Calu3 (cell line): ENCODE data around the gene DCP1A. TPM values are rescaled to one million over a fixed set of nuclear protein-coding genes. Genes with fewer than 3 reads are reported as not detected.

Experiments
- BruUV-seq: library from RNA; stranded (reverse); fragments of 400-500 nt; replicated peaks from 2 replicates; lab custom pipeline; 2021; lab: Mats Ljungman, UMichigan
- CTCF ChIA-PET: fragments of 300-600 bp; sonication (Branson Sonifier 250); formaldehyde crosslinking; loops from one replicate; lab custom pipeline; 2022; ENCODE audit warnings: antibody characterized with exemption; lab: Charles Lee
- DNase-seq: peaks from one replicate; pipeline ENCODE4 v3.0.0; 2022
- H3K27ac Mint-ChIP-seq: one replicate; pipeline ENCODE4 v1.8.0; 2022; ENCODE audit warnings: mixed read lengths; ENCODE audit not compliant: unreplicated experiment
- H3K27me3 Mint-ChIP-seq: one replicate; pipeline ENCODE4 v1.8.0; 2022; ENCODE audit warnings: mixed read lengths; ENCODE audit not compliant: unreplicated experiment
- H3K36me3 Mint-ChIP-seq: one replicate; pipeline ENCODE4 v1.8.0; 2022; ENCODE audit warnings: mild to moderate bottlenecking, moderate library complexity, mixed read lengths; ENCODE audit not compliant: insufficient read depth, unreplicated experiment
- H3K4me1 Mint-ChIP-seq: one replicate; pipeline ENCODE4 v1.8.0; 2022; ENCODE audit warnings: mild to moderate bottlenecking, low read depth, mixed read lengths; ENCODE audit not compliant: unreplicated experiment
- H3K4me3 Mint-ChIP-seq: one replicate; pipeline ENCODE4 v1.8.0; 2022; ENCODE audit warnings: mild to moderate bottlenecking, low read depth, moderate library complexity, mixed read lengths; ENCODE audit not compliant: unreplicated experiment
- H3K9me3 Mint-ChIP-seq: one replicate; pipeline ENCODE4 v1.8.0; 2022; ENCODE audit warnings: low read depth, mixed read lengths; ENCODE audit not compliant: unreplicated experiment
- intact Hi-C: fragments of 100-400 bp; cut with micrococcal nuclease; formaldehyde crosslinking; loops from one replicate; pipeline ENCODE4 v1.10.0; 2022; ENCODE audit not compliant: unreplicated experiment
- total RNA-seq: library from RNA; stranded (reverse); gene quantifications from 2 replicates; pipeline ENCODE4 v1.2.3, GENCODE V29; 2022
- TF ChIP-seq, protein P1 (sequence below): fragments of 200-600 bp; IDR thresholded peaks from one replicate; pipeline ENCODE4 v1.8.0; 2022; ENCODE audit warnings: antibody characterized with exemption; ENCODE audit not compliant: unreplicated experiment

The DCP1A gene
- total RNA-seq, 1 experiment from 2014 or later: 27.4 TPM

DNA sequence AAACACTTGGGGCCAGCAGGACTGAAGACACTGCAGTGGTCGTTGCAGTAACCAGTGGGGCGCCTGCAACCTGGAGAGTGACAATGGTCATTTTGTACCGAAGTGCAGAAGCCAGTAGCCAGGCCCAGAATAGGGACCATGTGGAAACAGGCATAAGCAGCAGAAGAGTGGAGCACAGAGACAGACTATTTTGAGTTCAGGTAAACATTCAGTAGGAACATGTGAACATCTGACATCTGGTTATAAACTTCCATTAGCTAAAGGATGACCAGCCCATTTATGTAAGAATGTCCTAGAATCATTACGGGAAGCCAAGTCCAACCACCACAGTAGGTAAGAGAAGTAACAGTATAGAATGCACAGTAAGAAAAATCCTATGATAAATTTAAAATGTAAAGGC lies 59.1 kb downstream of the DCP1A start:
- Mint-ChIP-seq H3K4me3 (no peak overlapping the region), H3K27ac (no peak overlapping the region), H3K27me3 (no peaks in the 10 kb centered on the region), H3K4me1 (no peaks in the 10 kb centered on the region), H3K36me3 (peaks cover 7% of the 10 kb centered on the region), H3K9me3 (no peaks in the 10 kb centered on the region)
- CTCF ChIA-PET: no interaction called here
- TF ChIP-seq, protein P1, sequence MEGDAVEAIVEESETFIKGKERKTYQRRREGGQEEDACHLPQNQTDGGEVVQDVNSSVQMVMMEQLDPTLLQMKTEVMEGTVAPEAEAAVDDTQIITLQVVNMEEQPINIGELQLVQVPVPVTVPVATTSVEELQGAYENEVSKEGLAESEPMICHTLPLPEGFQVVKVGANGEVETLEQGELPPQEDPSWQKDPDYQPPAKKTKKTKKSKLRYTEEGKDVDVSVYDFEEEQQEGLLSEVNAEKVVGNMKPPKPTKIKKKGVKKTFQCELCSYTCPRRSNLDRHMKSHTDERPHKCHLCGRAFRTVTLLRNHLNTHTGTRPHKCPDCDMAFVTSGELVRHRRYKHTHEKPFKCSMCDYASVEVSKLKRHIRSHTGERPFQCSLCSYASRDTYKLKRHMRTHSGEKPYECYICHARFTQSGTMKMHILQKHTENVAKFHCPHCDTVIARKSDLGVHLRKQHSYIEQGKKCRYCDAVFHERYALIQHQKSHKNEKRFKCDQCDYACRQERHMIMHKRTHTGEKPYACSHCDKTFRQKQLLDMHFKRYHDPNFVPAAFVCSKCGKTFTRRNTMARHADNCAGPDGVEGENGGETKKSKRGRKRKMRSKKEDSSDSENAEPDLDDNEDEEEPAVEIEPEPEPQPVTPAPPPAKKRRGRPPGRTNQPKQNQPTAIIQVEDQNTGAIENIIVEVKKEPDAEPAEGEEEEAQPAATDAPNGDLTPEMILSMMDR: no peak
- intact Hi-C loops: loop anchor here (5.0 kb wide), 1 partner anchor 66 kb away; no protein-coding TSS in a partner anchor
- no peak for DNase-seq
- BruUV-seq: no TSS peak

DNA sequence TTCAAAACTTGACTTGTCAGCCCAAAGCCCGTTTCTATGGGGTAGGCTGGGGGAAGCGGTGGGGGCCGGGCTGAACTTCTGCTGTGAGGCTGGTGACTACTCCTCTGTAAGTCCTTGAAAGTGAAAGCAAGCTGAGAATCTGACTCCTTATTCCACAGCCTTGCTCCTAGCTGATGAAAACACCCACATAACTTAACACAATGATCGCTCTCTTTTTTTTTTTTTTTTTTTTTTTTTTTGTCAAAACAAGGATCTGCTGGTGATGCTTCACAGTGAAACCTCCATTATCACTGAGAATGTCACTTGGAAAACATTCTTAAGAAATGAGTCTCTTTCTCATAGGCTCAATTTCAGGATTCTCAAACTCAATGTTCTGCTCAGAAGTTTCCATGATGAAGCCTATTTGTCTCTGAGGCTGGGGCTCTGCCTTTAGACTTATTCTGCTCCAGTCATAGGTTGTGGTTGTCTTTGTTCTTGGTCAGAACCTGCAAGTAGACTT lies 60.2 kb downstream of the DCP1A start:
- no peak for DNase-seq
- Mint-ChIP-seq H3K9me3 (no peaks in the 10 kb centered on the region), H3K27ac (no peak overlapping the region), H3K36me3 (peaks cover 7% of the 10 kb centered on the region), H3K4me1 (no peaks in the 10 kb centered on the region), H3K4me3 (no peak overlapping the region), H3K27me3 (no peaks in the 10 kb centered on the region)
- intact Hi-C loops: loop anchor here (5.0 kb wide), 1 partner anchor 65 kb away; no protein-coding TSS in a partner anchor
- TF ChIP-seq, protein P1: no peak
- no TSS peak for BruUV-seq
- CTCF ChIA-PET: interaction anchor here (0.7 to 1.4 kb wide), 2 partner anchors 17 to 66 kb away, joined by 3 read pairs; no protein-coding TSS in a partner anchor

DNA sequence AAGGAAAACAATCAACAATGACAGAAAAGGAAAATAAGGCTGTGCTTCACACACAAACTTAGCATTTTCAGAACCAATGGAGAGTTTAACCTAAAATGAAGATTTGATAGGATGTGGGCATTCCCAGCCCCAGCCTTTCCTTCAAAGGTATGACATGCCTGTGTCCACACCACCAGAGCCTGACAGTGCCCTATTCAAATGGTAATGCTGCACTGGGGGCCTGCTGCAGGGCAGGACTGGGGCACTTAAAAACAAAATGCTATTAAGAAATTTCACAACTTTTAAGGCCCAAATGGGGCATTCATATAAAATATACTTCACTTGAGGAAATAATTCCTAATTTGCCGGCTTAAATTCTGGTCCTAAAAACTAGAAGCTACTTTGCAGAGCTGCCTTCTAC lies 60.6 kb downstream of the DCP1A start:
- H3K9me3 Mint-ChIP-seq: no peaks in the 10 kb centered on the region
- CTCF ChIA-PET: interaction anchor here (0.7 to 1.4 kb wide), 2 partner anchors 16 to 66 kb away, joined by 3 read pairs; no protein-coding TSS in a partner anchor
- H3K27ac Mint-ChIP-seq: no peak overlapping the region
- no peak for DNase-seq
- TF ChIP-seq, protein P1: no peak
- intact Hi-C loops: loop anchor here (5.0 kb wide), 1 partner anchor 64 kb away; no protein-coding TSS in a partner anchor
- no peaks in the 10 kb centered on the region for H3K4me1 Mint-ChIP-seq
- no peaks in the 10 kb centered on the region for H3K27me3 Mint-ChIP-seq
- no peak overlapping the region for H3K4me3 Mint-ChIP-seq
- no TSS peak for BruUV-seq
- peaks cover 7% of the 10 kb centered on the region for H3K36me3 Mint-ChIP-seq

DNA sequence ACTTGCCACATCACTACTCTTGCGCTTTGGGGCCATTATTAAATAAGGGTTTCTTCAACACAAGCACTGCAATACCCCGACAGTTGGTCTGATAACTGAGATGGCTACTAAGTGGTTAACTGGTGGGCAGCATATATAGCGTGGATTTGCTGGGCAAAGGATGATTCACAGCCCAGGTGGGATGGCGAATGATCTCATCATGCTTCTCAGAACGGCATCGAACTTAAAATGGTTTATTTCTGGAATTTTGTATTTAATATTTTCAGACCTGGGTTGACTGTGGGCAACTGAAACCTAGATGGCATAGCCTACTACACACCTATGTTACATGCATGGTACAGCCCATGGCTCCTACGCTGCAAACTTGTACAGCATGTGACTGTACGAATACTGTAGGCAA lies 64.8 kb downstream of the DCP1A start:
- intact Hi-C loops: no loop called here

More for the DNA sequence above, 64.8 kb downstream of the DCP1A start:
- Mint-ChIP-seq H3K9me3 (no peaks in the 10 kb centered on the region), H3K4me3 (no peak overlapping the region), H3K27ac (no peak overlapping the region), H3K27me3 (no peaks in the 10 kb centered on the region), H3K36me3 (peaks cover 6% of the 10 kb centered on the region), H3K4me1 (no peaks in the 10 kb centered on the region)
- BruUV-seq: no TSS peak
- CTCF ChIA-PET: no interaction called here
- DNase-seq: no peak
- TF ChIP-seq, protein P1: no peak
